ENCODE measurements around the gene NFE2L1.

- TF ChIP-seq, protein P1, sequence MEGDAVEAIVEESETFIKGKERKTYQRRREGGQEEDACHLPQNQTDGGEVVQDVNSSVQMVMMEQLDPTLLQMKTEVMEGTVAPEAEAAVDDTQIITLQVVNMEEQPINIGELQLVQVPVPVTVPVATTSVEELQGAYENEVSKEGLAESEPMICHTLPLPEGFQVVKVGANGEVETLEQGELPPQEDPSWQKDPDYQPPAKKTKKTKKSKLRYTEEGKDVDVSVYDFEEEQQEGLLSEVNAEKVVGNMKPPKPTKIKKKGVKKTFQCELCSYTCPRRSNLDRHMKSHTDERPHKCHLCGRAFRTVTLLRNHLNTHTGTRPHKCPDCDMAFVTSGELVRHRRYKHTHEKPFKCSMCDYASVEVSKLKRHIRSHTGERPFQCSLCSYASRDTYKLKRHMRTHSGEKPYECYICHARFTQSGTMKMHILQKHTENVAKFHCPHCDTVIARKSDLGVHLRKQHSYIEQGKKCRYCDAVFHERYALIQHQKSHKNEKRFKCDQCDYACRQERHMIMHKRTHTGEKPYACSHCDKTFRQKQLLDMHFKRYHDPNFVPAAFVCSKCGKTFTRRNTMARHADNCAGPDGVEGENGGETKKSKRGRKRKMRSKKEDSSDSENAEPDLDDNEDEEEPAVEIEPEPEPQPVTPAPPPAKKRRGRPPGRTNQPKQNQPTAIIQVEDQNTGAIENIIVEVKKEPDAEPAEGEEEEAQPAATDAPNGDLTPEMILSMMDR (conservative IDR thresholded peaks at IDR 0.05) = no peak
- TF ChIP-seq EZH2 (IDR thresholded peaks at IDR 0.05; ENCODE audit: low read depth) = no peak
These were observed 44.6 kb upstream of the NFE2L1 start for GRCh38 chr17:48003417-48004151.

All from PC-9 (cell line).